HG03159 (cell line): ENCODE measurements around the gene FAM72C.
"Not testable (repeated sequence)": the region's sequence is repeated elsewhere in the genome, so short reads cannot be mapped to it uniquely, and the experiment has no call there.

Experiments used
- ATAC-seq: cut with Tn5 transposase; IDR thresholded peaks from one replicate; pipeline ENCODE4 v1.9.1; 2021; ENCODE audit warnings: mild to moderate bottlenecking, moderate library complexity; ENCODE audit not compliant: unreplicated experiment

Gene FAM72C

DNA sequence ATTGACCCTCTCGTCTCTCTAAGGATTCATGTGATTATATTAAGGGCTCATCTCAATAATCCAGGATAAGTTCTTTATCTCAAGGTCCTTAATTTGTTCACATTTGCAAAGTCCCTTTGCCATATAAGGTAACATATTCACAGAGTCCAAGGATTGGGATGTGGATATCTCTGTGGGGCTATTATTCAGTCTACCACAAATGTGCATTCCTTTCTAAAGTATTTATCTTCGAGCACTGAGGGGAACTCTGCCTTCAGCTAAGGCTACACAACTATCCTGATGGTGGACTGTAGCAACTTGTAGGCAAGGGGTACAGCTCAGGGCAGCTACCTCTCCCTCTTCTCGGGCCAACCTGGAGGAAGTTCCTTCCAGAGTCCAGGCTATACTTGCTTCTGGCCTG lies 53.2 kb downstream of the FAM72C start:
- ATAC-seq, result not testable (repeated sequence)

DNA sequence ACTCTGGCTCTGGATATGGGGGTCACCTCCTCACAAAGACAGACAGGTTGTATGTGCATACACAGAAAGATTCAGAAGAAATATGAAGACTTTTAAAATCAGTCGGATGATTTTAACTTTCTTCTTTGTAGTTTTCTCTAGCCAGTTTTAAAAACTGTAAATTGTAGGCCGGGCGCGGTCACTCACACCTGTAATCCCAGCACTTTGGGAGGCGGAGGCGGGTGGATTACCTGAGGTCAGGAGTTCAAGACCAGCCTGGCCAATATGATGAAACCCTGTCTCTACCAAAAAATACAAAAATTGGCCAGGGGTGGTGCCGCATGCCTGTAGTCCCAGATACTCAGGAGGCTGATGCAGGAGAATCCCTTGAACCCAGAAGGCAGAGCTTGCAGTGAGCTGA lies 58.1 kb downstream of the FAM72C start:
- ATAC-seq, result not testable (repeated sequence)
